ENCODE data around the gene MACROD1.
"Not testable (repeated sequence)": the region's sequence is repeated elsewhere in the genome, so short reads cannot be mapped to it uniquely, and the experiment has no call there.

MACROD1 gene

GRCh38 chr11:64164392-64165312, 1.3 kb downstream of the MACROD1 start:
- no peaks in the 10 kb centered on the region for H3K36me3 ChIP-seq (ENCODE audit: control insufficient read depth, insufficient read depth, low read length)
- no peak overlapping the region; the same call in 1 of the 2 replicates for H3K4me3 ChIP-seq (ENCODE audit: low read length)
- no CpG with 5 or more reads among the region's 20 CpGs for WGBS (ENCODE audit: insufficient coverage, insufficient read length)
- H3K27ac ChIP-seq (ENCODE audit: low read length), result no peak overlapping the region
- H3K9me3 ChIP-seq (ENCODE audit: control insufficient read depth, insufficient read depth, low read length), result no peaks in the 10 kb centered on the region
- H3K4me1 ChIP-seq (ENCODE audit: control insufficient read depth, insufficient read depth, low read length), result peaks cover 5% of the 10 kb centered on the region
- no peak for DNase-seq (ENCODE audit: low read depth, low spot score)
- no peaks in the 10 kb centered on the region for H3K27me3 ChIP-seq (ENCODE audit: control insufficient read depth, insufficient read depth, low read length)

- no CpG with 5 or more reads among the region's 5 CpGs for WGBS (ENCODE audit: insufficient coverage, insufficient read length)
- Histone ChIP-seq H3K27me3 (ENCODE audit: control insufficient read depth, insufficient read depth, low read length) (no peaks in the 10 kb centered on the region), H3K4me1 (ENCODE audit: control insufficient read depth, insufficient read depth, low read length) (peaks cover 5% of the 10 kb centered on the region), H3K9me3 (ENCODE audit: control insufficient read depth, insufficient read depth, low read length) (no peaks in the 10 kb centered on the region), H3K36me3 (ENCODE audit: control insufficient read depth, insufficient read depth, low read length) (no peaks in the 10 kb centered on the region), H3K27ac (ENCODE audit: low read length) (no peak overlapping the region), H3K4me3 (ENCODE audit: low read length) (no peak overlapping the region)
- DNase-seq (ENCODE audit: low read depth, low spot score), result no peak
These were observed 2.0 kb downstream of the MACROD1 start for GRCh38 chr11:64163951-64164350.

- WGBS (ENCODE audit: insufficient coverage, insufficient read length), result no CpG with 5 or more reads among the region's 16 CpGs
- not testable (repeated sequence) for H3K4me3 ChIP-seq (ENCODE audit: low read length); H3K9me3 ChIP-seq (ENCODE audit: control insufficient read depth, insufficient read depth, low read length); DNase-seq (ENCODE audit: low read depth, low spot score); H3K36me3 ChIP-seq (ENCODE audit: control insufficient read depth, insufficient read depth, low read length); H3K4me1 ChIP-seq (ENCODE audit: control insufficient read depth, insufficient read depth, low read length); H3K27me3 ChIP-seq (ENCODE audit: control insufficient read depth, insufficient read depth, low read length); H3K27ac ChIP-seq (ENCODE audit: low read length)
These were observed 3.1 kb downstream of the MACROD1 start for GRCh38 chr11:64162769-64163168.

- Histone ChIP-seq H3K36me3 (ENCODE audit: control insufficient read depth, insufficient read depth, low read length) (0 out of 2 replicates have a peak, but pooled peaks cover 2% of the 10 kb centered on the region), H3K27me3 (ENCODE audit: control insufficient read depth, insufficient read depth, low read length) (no peaks in the 10 kb centered on the region), H3K27ac (ENCODE audit: low read length) (no peak overlapping the region), H3K9me3 (ENCODE audit: control insufficient read depth, insufficient read depth, low read length) (no peaks in the 10 kb centered on the region), H3K4me3 (ENCODE audit: low read length) (no peak overlapping the region), H3K4me1 (ENCODE audit: control insufficient read depth, insufficient read depth, low read length) (peaks cover 5% of the 10 kb centered on the region)
- WGBS (ENCODE audit: insufficient coverage, insufficient read length), result no CpG with 5 or more reads among the region's 10 CpGs
- no peak for DNase-seq (ENCODE audit: low read depth, low spot score)
These were observed 4.9 kb downstream of the MACROD1 start for GRCh38 chr11:64161037-64161436.

- DNase-seq (ENCODE audit: low read depth, low spot score), result no peak
- H3K27ac ChIP-seq (ENCODE audit: low read length), result no peak overlapping the region
- peaks cover 8% of the 10 kb centered on the region for H3K4me1 ChIP-seq (ENCODE audit: control insufficient read depth, insufficient read depth, low read length)
- WGBS (ENCODE audit: insufficient coverage, insufficient read length), result no CpG with 5 or more reads among the region's 17 CpGs
- no peak overlapping the region for H3K4me3 ChIP-seq (ENCODE audit: low read length)
- H3K36me3 ChIP-seq (ENCODE audit: control insufficient read depth, insufficient read depth, low read length), result 0 out of 2 replicates have a peak, but pooled peaks cover 2% of the 10 kb centered on the region
- no peaks in the 10 kb centered on the region for H3K27me3 ChIP-seq (ENCODE audit: control insufficient read depth, insufficient read depth, low read length)
- H3K9me3 ChIP-seq (ENCODE audit: control insufficient read depth, insufficient read depth, low read length), result no peaks in the 10 kb centered on the region
These were observed 8.1 kb downstream of the MACROD1 start for GRCh38 chr11:64157631-64158394.

- Histone ChIP-seq H3K27ac (ENCODE audit: low read length) (no peak overlapping the region), H3K9me3 (ENCODE audit: control insufficient read depth, insufficient read depth, low read length) (no peaks in the 10 kb centered on the region)
- DNase-seq (ENCODE audit: low read depth, low spot score), result no peak
These were observed 9.5 kb downstream of the MACROD1 start for GRCh38 chr11:64156235-64157011.

GRCh38 chr11:64153812-64154211, 12.1 kb downstream of the MACROD1 start:
- WGBS (ENCODE audit: insufficient coverage, insufficient read length), result no CpG with 5 or more reads among the region's 8 CpGs
- H3K27ac ChIP-seq (ENCODE audit: low read length), result no peak overlapping the region
- no peaks in the 10 kb centered on the region for H3K9me3 ChIP-seq (ENCODE audit: control insufficient read depth, insufficient read depth, low read length)
- 0 out of 2 replicates have a peak, but pooled peaks cover 2% of the 10 kb centered on the region for H3K36me3 ChIP-seq (ENCODE audit: control insufficient read depth, insufficient read depth, low read length)
- H3K4me3 ChIP-seq (ENCODE audit: low read length), result no peak overlapping the region
- peaks cover 8% of the 10 kb centered on the region for H3K4me1 ChIP-seq (ENCODE audit: control insufficient read depth, insufficient read depth, low read length)
- no peak for DNase-seq (ENCODE audit: low read depth, low spot score)
- no peaks in the 10 kb centered on the region for H3K27me3 ChIP-seq (ENCODE audit: control insufficient read depth, insufficient read depth, low read length)

More at GRCh38 chr11:64156235-64157011, 9.5 kb downstream of the MACROD1 start:
- no peaks in the 10 kb centered on the region for H3K27me3 ChIP-seq (ENCODE audit: control insufficient read depth, insufficient read depth, low read length)
- H3K36me3 ChIP-seq (ENCODE audit: control insufficient read depth, insufficient read depth, low read length), result 0 out of 2 replicates have a peak, but pooled peaks cover 2% of the 10 kb centered on the region
- no CpG with 5 or more reads among the region's 14 CpGs for WGBS (ENCODE audit: insufficient coverage, insufficient read length)
- no peak overlapping the region for H3K4me3 ChIP-seq (ENCODE audit: low read length)
- peaks cover 8% of the 10 kb centered on the region for H3K4me1 ChIP-seq (ENCODE audit: control insufficient read depth, insufficient read depth, low read length)

- no peaks in the 10 kb centered on the region for H3K27me3 ChIP-seq (ENCODE audit: control insufficient read depth, insufficient read depth, low read length)
- WGBS (ENCODE audit: insufficient coverage, insufficient read length), result no CpG with 5 or more reads among the region's 23 CpGs
- peaks cover 8% of the 10 kb centered on the region for H3K4me1 ChIP-seq (ENCODE audit: control insufficient read depth, insufficient read depth, low read length)
- H3K36me3 ChIP-seq (ENCODE audit: control insufficient read depth, insufficient read depth, low read length), result 0 out of 2 replicates have a peak, but pooled peaks cover 2% of the 10 kb centered on the region
- H3K9me3 ChIP-seq (ENCODE audit: control insufficient read depth, insufficient read depth, low read length), result no peaks in the 10 kb centered on the region
- DNase-seq (ENCODE audit: low read depth, low spot score), result no peak
- H3K4me3 ChIP-seq (ENCODE audit: low read length), result no peak overlapping the region
- no peak overlapping the region for H3K27ac ChIP-seq (ENCODE audit: low read length)
These were observed 12.8 kb downstream of the MACROD1 start for GRCh38 chr11:64152841-64153691.

GRCh38 chr11:64151337-64151736, 14.6 kb downstream of the MACROD1 start:
- Histone ChIP-seq H3K4me3 (ENCODE audit: low read length) (no peak overlapping the region), H3K4me1 (ENCODE audit: control insufficient read depth, insufficient read depth, low read length) (peaks cover 8% of the 10 kb centered on the region), H3K27me3 (ENCODE audit: control insufficient read depth, insufficient read depth, low read length) (no peaks in the 10 kb centered on the region), H3K9me3 (ENCODE audit: control insufficient read depth, insufficient read depth, low read length) (no peaks in the 10 kb centered on the region), H3K27ac (ENCODE audit: low read length) (no peak overlapping the region), H3K36me3 (ENCODE audit: control insufficient read depth, insufficient read depth, low read length) (no peaks in the 10 kb centered on the region)
- DNase-seq (ENCODE audit: low read depth, low spot score), result no peak
- WGBS (ENCODE audit: insufficient coverage, insufficient read length), result no CpG with 5 or more reads among the region's 8 CpGs
